Endothelial cell of umbilical vein (primary cell): Measurements from ENCODE around the gene PTCH1. TPM values are rescaled to one million over a fixed set of nuclear protein-coding genes. Genes with fewer than 3 reads are reported as not detected.

Experiments used
- BruUV-seq: library from RNA; stranded (reverse); fragments of 400-500 nt; replicated peaks from 2 replicates; lab custom pipeline; 2021; lab: Mats Ljungman, UMichigan
- CTCF ChIA-PET: fragments of 300-600, 350-600 bp; sonication (Branson Sonifier 250); formaldehyde crosslinking; loops from one replicate; lab custom pipeline; 2021; ENCODE audit warnings: antibody characterized with exemption, inconsistent platforms; lab: Charles Lee
- POLR2A ChIA-PET: fragments of 300-600, 350-600 bp; sonication (Branson Sonifier 250); formaldehyde crosslinking; loops from one replicate; lab custom pipeline; 2021; ENCODE audit warnings: antibody characterized with exemption, inconsistent platforms; lab: Charles Lee
- DNase-seq: peaks from one replicate; pipeline ENCODE4 v3.0.0-alpha.2; 2011; ENCODE audit warnings: low read depth, low spot score
- FAIRE-seq: peaks from 2 replicates; lab custom pipeline; 2011; peaks lifted over from hg19 to GRCh38; lab: Jason Lieb, UNC
- H2AFZ ChIP-seq: 2 replicates; pipeline ENCODE4 v1.6.0; 2012; ENCODE audit warnings: low read depth, low read length, control low read depth, inconsistent platforms
- H3K27ac ChIP-seq: 2 replicates; pipeline ENCODE4 v1.5.1; 2011; ENCODE audit warnings: low read depth, mild to moderate bottlenecking, control low read depth, low read length, moderate library complexity; ENCODE audit not compliant: insufficient read depth
- H3K27me3 ChIP-seq, 2 experiments: 2 replicates each; pipeline versions ENCODE4 v1.6.0 to v1.6.1; 2011; ENCODE audit warnings: low read length in 2 of 2, mixed read lengths in 1 of 2; ENCODE audit not compliant: control insufficient read depth in 2 of 2, insufficient read depth in 2 of 2
- H3K36me3 ChIP-seq, 2 experiments: 2 replicates in 1 of 2; 3 replicates in 1 of 2; pipeline ENCODE4 v1.5.1; 2011; ENCODE audit warnings: low read length in 2 of 2, mild to moderate bottlenecking in 1 of 2, moderate library complexity in 1 of 2; ENCODE audit not compliant: control insufficient read depth in 2 of 2, insufficient read depth in 2 of 2; ENCODE audit errors: extremely low read depth in 1 of 2
- H3K4me1 ChIP-seq: 3 replicates; pipeline ENCODE4 v1.5.1; 2011; ENCODE audit warnings: mild to moderate bottlenecking, low read length; ENCODE audit not compliant: control insufficient read depth, insufficient read depth; ENCODE audit errors: extremely low read depth
- H3K4me2 ChIP-seq: 2 replicates; pipeline ENCODE4 v1.6.1; 2011; ENCODE audit warnings: low read length, control low read depth, mixed read lengths; ENCODE audit not compliant: insufficient read depth
- H3K4me3 ChIP-seq, 3 experiments: fragments of 200-600 bp in 1 of 3; sonication (generic), shearing (Covaris generic) in 1 of 3; replicated peaks in 1 of 3; 2 replicates each; pipeline ENCODE4 v1.5.1; 2011 to 2016; ENCODE audit warnings: control low read depth in 3 of 3, low read length in 3 of 3, mild to moderate bottlenecking in 2 of 3, inconsistent platforms in 1 of 3, low read depth in 1 of 3, moderate library complexity in 1 of 3; ENCODE audit not compliant: insufficient read depth in 1 of 3
- H3K79me2 ChIP-seq: 2 replicates; pipeline ENCODE4 v1.6.0; 2012; ENCODE audit warnings: low read length, inconsistent platforms; ENCODE audit not compliant: control insufficient read depth, insufficient read depth
- H3K9ac ChIP-seq: replicated peaks from 2 replicates; pipeline ENCODE3; 2011; ENCODE audit warnings: low read length, control low read depth; ENCODE audit not compliant: insufficient read depth; ENCODE audit errors: extremely low read depth
- H3K9me1 ChIP-seq: replicated peaks from 3 replicates; pipeline ENCODE4 v1.6.0; 2011; ENCODE audit warnings: mild to moderate bottlenecking, low read length; ENCODE audit not compliant: control insufficient read depth, insufficient read depth; ENCODE audit errors: extremely low read depth
- H3K9me3 ChIP-seq: replicated peaks from 2 replicates; pipeline ENCODE4 v1.5.1; 2012; ENCODE audit warnings: low read length, inconsistent platforms; ENCODE audit not compliant: control insufficient read depth, insufficient read depth
- H4K20me1 ChIP-seq: replicated peaks from 2 replicates; pipeline ENCODE3; 2011; ENCODE audit warnings: mild to moderate bottlenecking, low read length; ENCODE audit not compliant: control insufficient read depth, insufficient read depth; ENCODE audit errors: extremely low read depth
- EZH2 ChIP-seq: IDR thresholded peaks from 2 replicates; pipeline ENCODE4 v1.6.1; 2012; ENCODE audit warnings: borderline replicate concordance, low read depth, mild to moderate bottlenecking, moderate library complexity, low read length, inconsistent platforms; ENCODE audit not compliant: severe bottlenecking
- FOS ChIP-seq: IDR thresholded peaks from 2 replicates; pipeline ENCODE4 v1.6.1; 2011; ENCODE audit warnings: mild to moderate bottlenecking, low read length, moderate library complexity, borderline replicate concordance; ENCODE audit not compliant: insufficient read depth
- GATA2 ChIP-seq: IDR thresholded peaks from 2 replicates; pipeline ENCODE4 v1.7.0; 2011; ENCODE audit warnings: low read depth, mild to moderate bottlenecking, moderate library complexity, mixed read lengths, low read length; ENCODE audit not compliant: insufficient read length, insufficient read depth
- JUN ChIP-seq: IDR thresholded peaks from 2 replicates; pipeline ENCODE4 v1.6.1; 2011; ENCODE audit warnings: borderline replicate concordance, low read depth; ENCODE audit not compliant: insufficient read length, insufficient read depth
- MYC ChIP-seq: IDR thresholded peaks from one replicate; pipeline ENCODE4 v1.6.1; 2011; ENCODE audit warnings: mild to moderate bottlenecking, low read depth, low read length
- POLR2A ChIP-seq: IDR thresholded peaks from 2 replicates; pipeline ENCODE4 v1.6.1; 2012; ENCODE audit warnings: low read depth, mild to moderate bottlenecking, control low read depth, low read length
- POLR2AphosphoS5 ChIP-seq: IDR thresholded peaks from 2 replicates; pipeline ENCODE4 v1.6.1; 2012; ENCODE audit warnings: low read depth, mild to moderate bottlenecking, control low read depth, low read length, moderate library complexity; ENCODE audit not compliant: insufficient read depth
- dilution Hi-C: fragments of 300-500 bp; cut with MboI; formaldehyde crosslinking; loops from one replicate; pipeline ENCODE4 v1.15.0; 2019; ENCODE audit warnings: low sequenced_read_pairs; ENCODE audit not compliant: extremely low pct_ligation_motif_present
- intact Hi-C: fragments of 100-400 bp; cut with micrococcal nuclease; formaldehyde crosslinking; loops from one replicate; pipeline ENCODE4 v1.10.0; 2022
- polyA plus RNA-seq, 4 experiments: library from polyadenylated mRNA; depleted of rRNA in 3 of 4; stranded (reverse) in 3 of 4; unstranded in 1 of 4; fragments of >200 nt; gene quantifications; 2 replicates each; pipeline versions ENCODE4 v1.2.1 to v1.2.3, GENCODE V29; 2011 to 2012; ENCODE audit warnings: missing spikeins in 1 of 4
- total RNA-seq: library from RNA; stranded (reverse); gene quantifications from 2 replicates; pipeline ENCODE4 v1.2.3, GENCODE V29; 2021
- TF ChIP-seq, protein P1 (sequence below): IDR thresholded peaks from 2 replicates; pipeline ENCODE4 v1.6.1; 2011; ENCODE audit not compliant: insufficient read depth, insufficient read length
- TF ChIP-seq, protein P2 (sequence below), 2 donors: IDR thresholded peaks; 1 replicate in 1 of 2; 2 replicates in 1 of 2; pipeline ENCODE4 v1.5.1; 2011; ENCODE audit warnings: low read length in 2 of 2, mild to moderate bottlenecking in 2 of 2, moderate library complexity in 2 of 2, control low read depth in 1 of 2, inconsistent platforms in 1 of 2, low read depth in 1 of 2; ENCODE audit not compliant: insufficient read depth in 1 of 2; ENCODE audit errors: extremely low read depth in 1 of 2

PTCH1 gene
- total and polyA plus RNA-seq, 2 donors (not counting 3 experiments of a cell fraction or from before 2014, with no cell fraction given) = 3.9 to 12.1 TPM

DNA sequence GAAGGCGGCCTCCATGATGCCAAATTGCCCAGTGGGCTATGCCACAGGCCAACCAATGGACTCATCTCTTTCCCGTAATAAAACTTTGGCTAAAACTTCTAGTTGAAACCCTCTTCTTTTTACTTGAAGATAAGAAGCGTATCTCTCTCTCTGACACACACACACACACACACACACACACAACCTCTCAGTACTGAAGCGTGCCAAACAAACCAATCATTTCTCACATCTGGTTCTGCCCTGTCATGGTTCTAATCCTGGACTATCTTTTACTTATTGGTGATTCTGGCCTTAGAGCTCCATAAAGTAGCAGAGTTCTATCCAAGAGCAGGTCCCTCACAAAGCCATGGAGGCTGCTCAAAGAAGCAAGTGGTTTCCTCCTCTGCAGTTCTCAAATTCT, 64.6 kb downstream of the PTCH1 start:
- POLR2A ChIA-PET = no interaction called here
- TF ChIP-seq GATA2 (no peak), JUN (no peak), FOS (no peak), EZH2 (no peak), POLR2AphosphoS5 (no peak), MYC (no peak), POLR2A (no peak)
- TF ChIP-seq, protein P1, sequence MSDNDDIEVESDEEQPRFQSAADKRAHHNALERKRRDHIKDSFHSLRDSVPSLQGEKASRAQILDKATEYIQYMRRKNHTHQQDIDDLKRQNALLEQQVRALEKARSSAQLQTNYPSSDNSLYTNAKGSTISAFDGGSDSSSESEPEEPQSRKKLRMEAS = no peak
- TF ChIP-seq, protein P2, sequence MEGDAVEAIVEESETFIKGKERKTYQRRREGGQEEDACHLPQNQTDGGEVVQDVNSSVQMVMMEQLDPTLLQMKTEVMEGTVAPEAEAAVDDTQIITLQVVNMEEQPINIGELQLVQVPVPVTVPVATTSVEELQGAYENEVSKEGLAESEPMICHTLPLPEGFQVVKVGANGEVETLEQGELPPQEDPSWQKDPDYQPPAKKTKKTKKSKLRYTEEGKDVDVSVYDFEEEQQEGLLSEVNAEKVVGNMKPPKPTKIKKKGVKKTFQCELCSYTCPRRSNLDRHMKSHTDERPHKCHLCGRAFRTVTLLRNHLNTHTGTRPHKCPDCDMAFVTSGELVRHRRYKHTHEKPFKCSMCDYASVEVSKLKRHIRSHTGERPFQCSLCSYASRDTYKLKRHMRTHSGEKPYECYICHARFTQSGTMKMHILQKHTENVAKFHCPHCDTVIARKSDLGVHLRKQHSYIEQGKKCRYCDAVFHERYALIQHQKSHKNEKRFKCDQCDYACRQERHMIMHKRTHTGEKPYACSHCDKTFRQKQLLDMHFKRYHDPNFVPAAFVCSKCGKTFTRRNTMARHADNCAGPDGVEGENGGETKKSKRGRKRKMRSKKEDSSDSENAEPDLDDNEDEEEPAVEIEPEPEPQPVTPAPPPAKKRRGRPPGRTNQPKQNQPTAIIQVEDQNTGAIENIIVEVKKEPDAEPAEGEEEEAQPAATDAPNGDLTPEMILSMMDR (IDR thresholded peaks at IDR 0.05; ENCODE audit: extremely low read depth in 1 of 2, insufficient read depth in 1 of 2, low read depth in 1 of 2, low read length in 2 of 2) = no peak
- intact Hi-C loops = no loop called here
- no peaks in the 10 kb centered on the region for H3K4me1 ChIP-seq
- no peak overlapping the region for H3K27ac ChIP-seq
- H3K9ac ChIP-seq = no peak overlapping the region
- no peaks in the 10 kb centered on the region for H3K79me2 ChIP-seq
- BruUV-seq = no TSS peak
- no peak overlapping the region for H3K4me3 ChIP-seq
- H3K9me3 ChIP-seq = no peaks in the 10 kb centered on the region
- no peaks in the 10 kb centered on the region for H3K27me3 ChIP-seq
- FAIRE-seq = no peak
- DNase-seq = no peak
- H3K4me2 ChIP-seq = no peak overlapping the region
- dilution Hi-C loops = no loop called here
- CTCF ChIA-PET = no interaction called here
- H3K9me1 ChIP-seq = no peaks in the 10 kb centered on the region
- no peaks in the 10 kb centered on the region for H4K20me1 ChIP-seq
- H3K36me3 ChIP-seq = peaks cover 2 to 8% of the 10 kb centered on the region in 2 experiments
- no peak overlapping the region for H2AFZ ChIP-seq
